Erythroblast (primary cell): ENCODE results near the gene OR52B6.

Experiments used
- GATA1 ChIP-seq: IDR thresholded peaks from 2 replicates; pipeline ENCODE4 v1.6.1; 2011; ENCODE audit warnings: low read depth, mild to moderate bottlenecking, control low read depth, low read length, moderate library complexity
- POLR2A ChIP-seq: IDR thresholded peaks from 2 replicates; pipeline ENCODE4 v1.6.1; 2011; ENCODE audit warnings: mild to moderate bottlenecking, low read length

- TF ChIP-seq POLR2A (no peak), GATA1 (no peak)
Measured at GRCh38 chr11:5541427-5541826, 39.2 kb upstream of the OR52B6 start.
